GM18867 (cell line): ENCODE data around the gene AP2A1.

Source experiments
- ATAC-seq: cut with Tn5 transposase; IDR thresholded peaks from one replicate; pipeline ENCODE4 v1.9.1; 2021; ENCODE audit warnings: mild to moderate bottlenecking, moderate library complexity; ENCODE audit not compliant: unreplicated experiment

Gene AP2A1

GRCh38 chr19:49836176-49837008 lies 69.6 kb downstream of the AP2A1 start:
- ATAC-seq = no peak

- no peak for ATAC-seq
Observed at GRCh38 chr19:49837009-49837310, 70.2 kb downstream of the AP2A1 start.

DNA sequence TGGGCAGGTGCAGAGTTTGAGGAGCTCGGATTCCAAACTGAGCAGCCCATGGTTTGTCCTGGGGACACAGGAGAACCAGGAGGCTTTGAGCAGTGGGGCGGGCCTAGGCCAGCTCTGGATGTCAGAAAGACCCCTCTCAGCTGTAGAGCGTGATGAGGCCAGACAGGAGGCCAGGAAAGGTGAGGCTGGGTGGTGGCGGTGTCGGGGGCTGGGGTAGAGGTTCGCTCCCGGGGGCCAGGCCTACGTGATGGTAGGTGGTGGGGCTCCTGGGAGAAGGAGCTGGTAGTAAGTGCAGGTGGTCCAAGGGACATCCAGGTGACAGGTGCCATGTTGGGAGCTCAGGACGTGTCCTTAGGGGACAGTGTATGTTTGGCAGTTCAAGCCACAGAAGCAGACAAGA lies 70.6 kb downstream of the AP2A1 start:
- no peak for ATAC-seq

- no peak for ATAC-seq
Observed at GRCh38 chr19:49838885-49839588, 72.2 kb downstream of the AP2A1 start.

- no peak for ATAC-seq
Observed at GRCh38 chr19:49839713-49840112, 72.9 kb downstream of the AP2A1 start.

- no peak for ATAC-seq
Observed at GRCh38 chr19:49840321-49840720, 73.5 kb downstream of the AP2A1 start.

DNA sequence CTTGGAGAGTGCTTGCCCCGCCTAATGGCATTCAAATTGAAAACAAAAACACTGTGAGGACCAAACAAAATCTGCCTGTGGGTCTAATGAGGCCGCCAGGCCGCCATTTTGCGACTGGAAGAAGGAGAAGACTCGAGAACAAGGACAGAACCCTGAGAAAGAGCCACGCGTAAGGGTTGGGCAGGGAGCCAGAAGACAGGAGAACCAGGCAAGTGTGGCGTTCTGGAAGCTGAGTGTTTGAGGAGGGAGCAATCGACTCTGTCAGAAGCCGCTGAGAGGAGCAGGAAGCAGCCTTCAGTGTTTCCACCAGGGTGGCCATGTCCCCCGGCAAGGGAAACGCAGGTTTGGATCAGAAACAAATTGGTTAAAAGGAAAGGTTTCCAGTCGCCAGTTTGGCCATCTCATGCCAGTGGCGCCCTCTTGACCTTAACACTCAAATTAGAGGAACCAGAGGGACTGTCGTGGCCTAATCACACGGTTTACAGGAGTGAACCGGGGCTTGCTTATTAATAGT lies 74.0 kb downstream of the AP2A1 start:
- no peak for ATAC-seq

DNA sequence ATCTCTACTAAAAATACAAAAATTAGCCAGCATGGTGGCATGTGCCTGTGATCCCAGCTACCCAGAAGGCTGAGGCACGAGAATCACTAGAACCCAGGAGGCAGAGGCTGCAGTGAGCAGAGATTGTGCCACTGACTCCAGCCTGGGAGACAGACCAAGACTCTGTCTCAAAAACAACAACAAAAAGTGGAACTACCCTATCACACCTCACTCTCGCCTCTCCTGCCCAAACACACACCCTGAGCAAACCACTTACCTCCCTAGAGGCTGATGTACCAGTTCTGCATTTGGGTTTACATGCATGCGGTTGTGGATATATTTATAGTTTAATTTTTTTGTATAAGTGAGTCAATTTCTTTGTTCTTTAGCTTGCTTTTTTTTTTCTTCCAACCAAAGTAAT lies 76.5 kb downstream of the AP2A1 start:
- ATAC-seq = no peak

DNA sequence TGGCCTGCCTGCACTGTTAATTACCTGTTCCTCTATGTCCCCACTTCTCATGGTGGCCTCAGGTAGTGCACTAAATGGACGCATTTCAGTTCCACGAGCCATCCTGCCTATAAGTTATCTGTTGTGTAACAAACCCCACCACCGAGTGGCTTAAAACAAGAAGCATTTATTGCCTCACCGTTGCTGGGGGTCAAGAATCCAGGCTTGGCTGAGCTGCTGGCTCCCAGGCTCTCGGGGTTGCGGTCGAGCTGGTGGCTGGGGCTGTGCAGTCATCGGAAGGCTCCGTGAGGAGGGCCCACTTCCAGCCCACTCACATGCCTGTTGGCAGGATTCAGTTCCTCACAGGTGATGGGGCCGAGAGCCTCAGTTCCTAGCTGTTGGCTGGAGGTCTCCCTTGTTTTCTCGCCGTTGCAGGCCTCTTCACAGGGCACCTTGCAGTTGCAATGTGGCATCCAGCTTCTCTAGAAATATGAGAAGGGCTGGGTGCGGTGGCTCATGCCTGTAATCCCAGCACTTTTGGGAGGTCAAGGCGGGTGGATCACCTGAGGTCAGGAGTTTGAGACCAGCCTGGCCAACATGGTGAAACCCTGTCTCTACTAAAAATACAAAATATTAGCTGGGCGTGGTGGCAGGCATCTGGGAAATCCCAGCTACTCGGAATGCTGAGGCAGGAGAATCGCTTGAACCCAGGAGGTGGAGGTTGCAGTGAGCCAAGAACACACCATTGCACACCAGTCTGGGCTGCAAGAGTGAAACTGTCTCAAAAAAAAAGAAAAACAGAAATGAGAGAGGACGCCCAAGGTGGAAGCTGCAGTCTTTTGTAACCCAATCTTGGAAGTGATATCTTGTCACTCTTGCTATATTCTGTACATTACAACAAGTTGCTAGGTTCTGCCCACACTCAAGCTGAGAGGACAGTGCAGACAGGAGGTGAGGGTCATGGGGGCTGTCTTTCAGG lies 77.6 kb downstream of the AP2A1 start:
- ATAC-seq = no peak

DNA sequence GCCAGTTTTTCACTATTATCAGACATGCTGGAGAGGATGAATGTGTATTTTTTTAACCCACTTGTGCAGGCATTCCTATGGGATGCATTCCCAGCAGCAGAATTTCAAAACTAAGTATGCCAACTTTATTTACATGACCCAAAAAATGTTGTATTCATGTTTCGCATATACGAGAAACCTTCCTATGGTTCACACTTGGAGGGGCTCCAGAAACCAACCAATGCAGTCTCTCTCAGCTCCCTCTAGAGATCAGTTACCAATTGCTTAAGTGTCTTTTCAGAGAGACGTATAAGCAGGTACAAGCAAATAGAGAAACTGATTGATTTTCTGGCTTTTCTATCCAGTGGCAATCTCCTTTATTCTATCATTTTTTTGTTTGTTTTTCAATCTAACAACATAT lies 78.6 kb downstream of the AP2A1 start:
- ATAC-seq = no peak

- no peak for ATAC-seq
Observed at GRCh38 chr19:49846408-49846807, 79.6 kb downstream of the AP2A1 start.

GRCh38 chr19:49847731-49848696 lies 81.2 kb downstream of the AP2A1 start:
- no peak for ATAC-seq

DNA sequence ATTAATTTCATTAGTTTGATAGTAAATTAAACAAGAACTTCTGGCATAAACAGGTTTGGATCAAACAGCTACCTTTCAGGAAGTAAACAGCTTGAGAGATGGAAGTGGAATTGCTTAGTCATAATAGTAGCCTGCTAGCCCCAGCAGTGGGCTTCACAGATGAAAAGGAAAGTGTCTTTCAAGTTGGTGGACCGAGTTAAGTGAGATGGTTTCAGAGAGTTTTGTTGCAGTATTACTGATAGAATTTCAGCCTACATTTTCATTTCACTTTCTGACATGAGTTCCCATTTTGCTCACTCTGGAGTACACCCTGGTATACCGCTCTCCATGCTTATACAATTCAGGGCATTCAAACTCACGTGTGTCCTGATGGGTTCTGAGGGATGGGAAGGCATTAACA lies 82.1 kb downstream of the AP2A1 start:
- ATAC-seq = no peak

DNA sequence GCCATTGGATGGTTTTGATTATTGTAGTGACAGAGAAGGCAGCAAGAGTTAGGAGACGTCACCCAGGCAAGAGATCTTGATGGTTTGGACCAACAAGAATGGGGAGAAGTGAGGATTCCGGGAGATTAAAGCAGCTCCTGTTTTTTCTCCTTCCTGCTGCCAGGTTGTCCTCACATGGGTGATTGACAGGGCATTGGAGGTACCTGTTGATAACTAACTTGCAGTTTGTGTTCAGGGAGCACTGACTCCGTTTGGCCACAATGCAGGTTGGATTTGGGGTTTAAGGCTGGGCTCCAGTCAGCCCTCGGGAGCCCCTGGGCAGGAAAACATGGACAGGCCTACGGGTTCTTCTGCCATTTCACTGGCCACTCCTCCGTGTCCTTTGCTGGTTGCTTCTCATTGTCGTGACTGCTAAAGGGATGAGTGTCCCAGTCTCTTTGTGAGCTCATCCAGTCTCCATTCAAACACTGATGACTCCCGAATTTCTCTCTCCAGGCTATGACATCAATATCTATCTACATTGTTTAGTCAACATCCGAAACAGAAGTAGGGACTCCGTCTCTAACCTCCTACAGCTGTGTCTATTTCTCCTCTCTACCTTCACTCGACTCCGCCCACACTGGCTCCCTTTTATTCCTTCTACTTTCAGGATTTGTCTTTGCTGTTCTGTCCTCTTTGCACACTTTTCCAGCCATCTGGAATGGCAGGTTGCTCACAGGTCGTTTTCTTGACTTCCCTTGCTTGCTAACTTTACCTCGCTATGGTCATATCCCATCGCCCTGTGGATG lies 82.8 kb downstream of the AP2A1 start:
- no peak for ATAC-seq

DNA sequence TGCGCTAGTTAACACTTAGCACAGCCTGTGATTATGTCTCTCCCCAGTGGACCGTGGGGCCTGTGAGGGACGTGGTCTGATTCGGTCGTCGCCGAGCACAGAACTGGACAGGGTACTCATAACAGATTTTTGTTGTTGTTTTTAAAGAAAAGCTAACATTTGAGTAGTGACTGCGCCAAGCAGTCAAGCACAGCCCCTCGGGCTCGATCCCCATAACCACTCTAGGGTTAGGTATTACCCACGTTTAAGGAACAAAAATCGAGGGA lies 83.4 kb downstream of the AP2A1 start:
- ATAC-seq = no peak

DNA sequence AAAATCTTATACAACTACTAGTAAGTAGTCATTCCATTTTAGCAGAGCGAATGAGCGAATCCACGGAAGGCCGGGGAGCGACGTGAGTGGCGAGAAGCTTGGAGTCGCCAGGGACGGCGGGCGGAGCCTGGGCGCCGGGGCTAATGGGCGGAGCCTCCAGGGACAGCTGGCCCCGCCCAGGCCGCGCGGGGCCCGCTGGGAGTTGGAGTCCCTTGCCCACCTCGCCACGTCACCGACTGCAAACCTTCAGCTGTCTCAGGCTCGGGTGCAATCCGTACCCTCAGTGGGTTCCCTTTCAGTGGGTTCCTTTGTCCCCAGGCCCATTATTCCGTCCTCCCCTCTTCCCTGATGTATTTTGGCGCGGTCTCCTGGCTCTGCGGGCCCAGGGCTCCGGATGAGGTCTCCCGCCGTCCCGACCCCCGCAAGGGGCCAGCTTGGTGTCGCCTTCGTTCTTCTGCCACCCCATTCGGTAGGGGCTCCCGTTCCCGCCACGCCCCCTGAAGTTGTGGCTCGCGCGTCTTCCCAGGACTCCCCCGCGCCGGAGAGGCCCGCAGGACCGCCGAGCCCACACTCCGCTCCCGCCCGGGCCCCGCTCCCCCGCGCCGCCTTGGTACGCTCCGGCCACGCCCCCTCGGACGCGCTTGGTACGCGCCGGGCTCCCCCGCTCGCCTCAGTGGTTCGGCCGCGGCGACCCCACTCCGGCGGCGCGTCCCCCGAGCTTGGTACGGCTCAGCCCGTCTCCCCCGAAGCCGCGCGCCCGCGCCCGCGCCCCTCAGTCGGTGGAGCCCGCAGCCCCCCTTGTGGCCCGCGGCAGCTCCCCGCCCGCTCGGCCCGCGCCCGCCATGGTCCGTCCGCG lies 83.9 kb downstream of the AP2A1 start, which contains the start of gene PTOV1:
TSS of gene PTOV1 (plus strand) at position 673 of the 856 bp plus-strand sequence.
- ATAC-seq = peak; percentile 76

DNA sequence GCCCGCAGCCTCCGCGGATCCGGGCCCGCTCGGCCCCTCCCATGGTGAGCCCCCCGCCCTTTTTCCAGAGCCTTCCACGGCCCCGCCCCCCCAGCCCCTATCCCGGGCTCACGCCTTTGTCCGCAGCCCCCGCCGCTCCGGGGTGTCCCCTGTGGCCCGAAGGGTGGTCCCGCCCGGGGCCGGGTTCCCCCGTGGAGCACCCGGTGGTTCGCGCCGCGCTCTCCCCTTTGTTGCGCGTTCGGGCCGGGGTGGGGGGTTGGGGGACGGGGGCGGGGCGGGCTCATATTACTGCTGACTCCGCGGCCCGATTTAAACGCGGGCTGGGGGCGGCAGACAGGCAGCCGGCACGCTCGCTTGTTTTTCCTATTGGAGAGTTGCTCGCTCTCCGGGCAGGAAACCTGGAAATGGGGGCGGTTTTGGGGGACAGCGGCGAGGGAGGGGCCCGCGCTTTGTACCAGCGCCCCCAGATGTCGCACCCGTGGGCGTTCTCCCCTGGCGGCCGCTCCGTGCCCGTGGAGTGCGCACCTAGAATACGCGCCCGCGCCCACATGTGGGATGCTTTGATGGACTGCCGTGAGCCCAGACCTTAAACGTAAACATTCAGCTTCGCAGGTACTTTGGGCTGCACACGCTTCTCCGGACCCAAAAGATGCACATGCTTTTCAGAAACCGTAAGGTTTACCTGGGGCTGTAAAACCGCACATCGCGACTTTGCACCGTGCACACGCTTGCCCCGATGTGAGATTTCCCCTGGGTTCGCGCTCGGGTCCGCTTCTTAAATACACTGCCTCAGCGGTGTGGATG lies 84.9 kb downstream of the AP2A1 start:
- ATAC-seq = no peak

DNA sequence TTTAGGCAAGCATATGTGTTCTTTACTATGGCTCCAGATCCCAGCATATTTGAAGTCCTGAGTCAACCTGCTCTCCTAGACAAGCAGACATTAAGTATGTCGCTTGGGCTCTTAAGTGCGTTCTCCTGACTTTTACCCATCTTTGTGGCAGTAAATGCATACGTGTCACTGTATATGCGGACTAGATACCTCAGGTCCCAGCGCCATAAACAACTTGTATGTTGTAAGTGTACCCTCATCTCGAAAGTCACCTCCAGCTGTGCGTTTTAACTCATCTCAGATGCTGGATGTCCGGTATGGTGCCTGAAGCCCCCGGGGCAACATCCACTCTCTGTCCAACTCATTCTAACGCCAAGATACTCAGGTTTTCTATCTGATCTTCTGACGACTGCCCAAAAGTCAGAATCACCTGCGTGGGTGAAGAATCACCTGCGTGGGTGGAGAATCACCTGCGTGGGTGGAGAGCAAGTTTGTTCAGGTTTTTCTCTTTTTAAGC lies 85.9 kb downstream of the AP2A1 start:
- ATAC-seq = no peak
